CD14-positive monocyte (primary cell): ENCODE results near the gene OR10H2. TPM values are rescaled to one million over a fixed set of nuclear protein-coding genes. Genes with fewer than 3 reads are reported as not detected.

Experiments used
- DNase-seq, 3 donors: peaks; one replicate each; pipeline ENCODE4 v3.0.0-alpha.2; 2011 to 2022
- H2AFZ ChIP-seq: 2 replicates; pipeline ENCODE4 v1.6.0; 2012; ENCODE audit warnings: mild to moderate bottlenecking, low read depth, low read length, inconsistent platforms; ENCODE audit not compliant: insufficient read depth, poor library complexity, severe bottlenecking
- H3K27ac ChIP-seq, 2 donors: 1 replicate in 1 of 2; 2 replicates in 1 of 2; pipeline ENCODE4 v1.5.1; 2012 to 2013; ENCODE audit warnings: low read length in 2 of 2, control low read depth in 1 of 2, inconsistent platforms in 1 of 2, low read depth in 1 of 2, mild to moderate bottlenecking in 1 of 2
- H3K27me3 ChIP-seq, 2 donors: one replicate each; pipeline versions ENCODE4 v1.6.0 to v1.6.1; 2011 to 2013; ENCODE audit warnings: low read length in 2 of 2; ENCODE audit not compliant: control insufficient read depth in 2 of 2, insufficient read depth in 2 of 2
- H3K36me3 ChIP-seq, 2 donors: replicated peaks in 1 of 2; 1 replicate in 1 of 2; 2 replicates in 1 of 2; pipeline versions ENCODE4 v1.5.1 to v1.6.1; 2012 to 2013; ENCODE audit warnings: low read length in 2 of 2, control low read depth in 1 of 2, inconsistent platforms in 1 of 2, mild to moderate bottlenecking in 1 of 2; ENCODE audit not compliant: insufficient read depth in 2 of 2, control insufficient read depth in 1 of 2
- H3K4me1 ChIP-seq, 2 donors: 1 replicate in 1 of 2; 2 replicates in 1 of 2; pipeline versions ENCODE4 v1.5.1 to v1.6.1; 2012 to 2013; ENCODE audit warnings: low read length in 2 of 2, control low read depth in 1 of 2, inconsistent platforms in 1 of 2, mild to moderate bottlenecking in 1 of 2, moderate library complexity in 1 of 2; ENCODE audit not compliant: insufficient read depth in 2 of 2, control insufficient read depth in 1 of 2
- H3K4me2 ChIP-seq: replicated peaks from 2 replicates; pipeline ENCODE3; 2012; ENCODE audit warnings: low read length, moderate library complexity, mild to moderate bottlenecking; ENCODE audit not compliant: poor library complexity, severe bottlenecking; ENCODE audit errors: extremely low read depth
- H3K4me3 ChIP-seq, 3 experiments: fragments of 200-600 bp in 1 of 3; sonication (generic) in 1 of 3; replicated peaks in 1 of 3; 1 replicate in 2 of 3; 2 replicates in 1 of 3; pipeline ENCODE4 v1.5.1; 2011 to 2013; ENCODE audit warnings: low read length in 3 of 3, mild to moderate bottlenecking in 3 of 3, control low read depth in 2 of 3, low read depth in 2 of 3, inconsistent platforms in 1 of 3, moderate library complexity in 1 of 3
- H3K79me2 ChIP-seq: 2 replicates; pipeline ENCODE4 v1.6.0; 2012; ENCODE audit warnings: mild to moderate bottlenecking, control low read depth, inconsistent platforms, low read length, moderate library complexity; ENCODE audit not compliant: insufficient read depth
- H3K9ac ChIP-seq: 2 replicates; pipeline ENCODE4 v1.6.0; 2017; ENCODE audit warnings: low read length, mild to moderate bottlenecking; ENCODE audit not compliant: insufficient read depth, poor library complexity, severe bottlenecking
- H3K9me3 ChIP-seq, 2 donors: replicated peaks in 1 of 2; 1 replicate in 1 of 2; 2 replicates in 1 of 2; pipeline versions ENCODE4 v1.5.1 to v1.6.1; 2012 to 2013; ENCODE audit warnings: low read length in 2 of 2, control low read depth in 1 of 2; ENCODE audit not compliant: control insufficient read depth in 1 of 2, insufficient read depth in 1 of 2
- H4K20me1 ChIP-seq: 2 replicates; pipeline ENCODE4 v1.6.0; 2012; ENCODE audit warnings: mild to moderate bottlenecking, low read length, control low read depth, moderate library complexity; ENCODE audit not compliant: insufficient read depth
- H3K27ac Mint-ChIP-seq, 7 donors: one replicate each; pipeline ENCODE4 v1.8.0; 2020; ENCODE audit warnings: mild to moderate bottlenecking in 7 of 7, mixed read lengths in 7 of 7, moderate library complexity in 6 of 7, inconsistent platforms in 2 of 7
- H3K27me3 Mint-ChIP-seq, 3 donors: one replicate each; pipeline ENCODE4 v1.8.0; 2021 to 2022; ENCODE audit warnings: low read depth in 3 of 3, mild to moderate bottlenecking in 3 of 3, mixed read lengths in 3 of 3, moderate library complexity in 3 of 3, inconsistent platforms in 1 of 3
- H3K36me3 Mint-ChIP-seq, 2 donors: one replicate each; pipeline ENCODE4 v1.8.0; 2020; ENCODE audit warnings: mixed read lengths in 2 of 2, inconsistent platforms in 1 of 2, mild to moderate bottlenecking in 1 of 2
- H3K4me1 Mint-ChIP-seq: one replicate; pipeline ENCODE4 v1.8.0; 2020; ENCODE audit warnings: mild to moderate bottlenecking, mixed read lengths
- H3K4me3 Mint-ChIP-seq, 2 donors: one replicate each; pipeline ENCODE4 v1.8.0; 2020; ENCODE audit warnings: mild to moderate bottlenecking in 2 of 2, mixed read lengths in 2 of 2, moderate library complexity in 1 of 2
- H3K9me3 Mint-ChIP-seq, 7 donors: one replicate each; pipeline ENCODE4 v1.8.0; 2020 to 2022; ENCODE audit warnings: mixed read lengths in 7 of 7, mild to moderate bottlenecking in 6 of 7, moderate library complexity in 6 of 7, inconsistent platforms in 2 of 7
- WGBS: methylation state at CpG from one replicate; pipeline ENCODE4 v1.1.5; 2013; ENCODE audit warnings: missing lambda C conversion rate; ENCODE audit not compliant: insufficient coverage; 5-methylcytosine and 5-hydroxymethylcytosine counted together
- intact Hi-C, 2 donors: fragments of 100-400 bp; cut with micrococcal nuclease; formaldehyde crosslinking; loops; one replicate each; pipeline versions ENCODE4 v1.15.0 to v1.15.1; 2023
- polyA plus RNA-seq, 3 donors: library from polyadenylated mRNA; depleted of rRNA in 1 of 3; unstranded in 2 of 3; stranded (reverse) in 1 of 3; fragments of 300-500 nt in 2 of 3; fragments of >200 nt in 1 of 3; fragmentation: Illumina TruSeq in 2 of 3; gene quantifications; 1 replicate in 2 of 3; 2 replicates in 1 of 3; pipeline ENCODE4 v1.2.3, GENCODE V29; 2012 to 2021
- TF ChIP-seq, protein P1 (sequence below): fragments of 200-600 bp; IDR thresholded peaks from one replicate; pipeline ENCODE4 v1.8.0; 2022; ENCODE audit warnings: antibody characterized with exemption, mild to moderate bottlenecking

OR10H2 gene
- polyA plus RNA-seq, 3 donors, result not detected

DNA sequence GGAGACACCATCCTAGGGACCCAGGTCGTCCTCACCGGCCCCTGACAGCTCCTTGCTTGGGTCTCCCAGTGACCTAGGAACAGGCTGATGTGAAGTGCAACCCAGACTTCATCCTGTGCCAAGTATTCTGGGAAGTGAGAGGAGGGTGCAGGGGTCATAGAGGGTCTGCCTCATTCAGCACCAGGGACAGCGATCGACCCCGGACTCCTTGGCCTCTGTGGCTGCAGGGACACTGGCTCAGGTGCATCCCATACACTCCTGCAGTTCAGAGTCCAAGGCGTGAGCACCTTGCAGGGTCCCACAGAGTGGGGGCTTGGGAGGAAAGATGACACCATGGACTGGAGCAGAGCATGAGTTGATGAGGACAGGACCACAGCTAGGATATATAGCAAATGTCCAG is 10.0 kb upstream of the OR10H2 start:
- H3K27me3 ChIP-seq, result peaks cover 0 to 20% of the 10 kb centered on the region in 2 donors
- no peaks in the 10 kb centered on the region for H3K36me3 Mint-ChIP-seq
- no peak overlapping the region for H3K27ac Mint-ChIP-seq
- H3K36me3 ChIP-seq, result no peaks in the 10 kb centered on the region
- peaks cover 13 to 36% (median 18%) of the 10 kb centered on the region in 3 donors for H3K27me3 Mint-ChIP-seq
- no peak overlapping the region for H3K27ac ChIP-seq
- no peaks in the 10 kb centered on the region for H3K79me2 ChIP-seq
- no peak overlapping the region for H3K4me3 ChIP-seq
- H3K9ac ChIP-seq, result no peak overlapping the region
- no peaks in the 10 kb centered on the region for H3K4me1 Mint-ChIP-seq
- peaks cover 0 to 3% (median 2%) of the 10 kb centered on the region in 7 donors for H3K9me3 Mint-ChIP-seq
- no peak overlapping the region for H3K4me3 Mint-ChIP-seq
- no peaks in the 10 kb centered on the region for H4K20me1 ChIP-seq
- WGBS, result 11% methylated on average over 5 of the region's 6 CpGs
- no peak overlapping the region for H2AFZ ChIP-seq
- intact Hi-C loops, result no loop called here
- DNase-seq, result no peak
- H3K9me3 ChIP-seq, result no peaks in the 10 kb centered on the region
- TF ChIP-seq, protein P1, sequence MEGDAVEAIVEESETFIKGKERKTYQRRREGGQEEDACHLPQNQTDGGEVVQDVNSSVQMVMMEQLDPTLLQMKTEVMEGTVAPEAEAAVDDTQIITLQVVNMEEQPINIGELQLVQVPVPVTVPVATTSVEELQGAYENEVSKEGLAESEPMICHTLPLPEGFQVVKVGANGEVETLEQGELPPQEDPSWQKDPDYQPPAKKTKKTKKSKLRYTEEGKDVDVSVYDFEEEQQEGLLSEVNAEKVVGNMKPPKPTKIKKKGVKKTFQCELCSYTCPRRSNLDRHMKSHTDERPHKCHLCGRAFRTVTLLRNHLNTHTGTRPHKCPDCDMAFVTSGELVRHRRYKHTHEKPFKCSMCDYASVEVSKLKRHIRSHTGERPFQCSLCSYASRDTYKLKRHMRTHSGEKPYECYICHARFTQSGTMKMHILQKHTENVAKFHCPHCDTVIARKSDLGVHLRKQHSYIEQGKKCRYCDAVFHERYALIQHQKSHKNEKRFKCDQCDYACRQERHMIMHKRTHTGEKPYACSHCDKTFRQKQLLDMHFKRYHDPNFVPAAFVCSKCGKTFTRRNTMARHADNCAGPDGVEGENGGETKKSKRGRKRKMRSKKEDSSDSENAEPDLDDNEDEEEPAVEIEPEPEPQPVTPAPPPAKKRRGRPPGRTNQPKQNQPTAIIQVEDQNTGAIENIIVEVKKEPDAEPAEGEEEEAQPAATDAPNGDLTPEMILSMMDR, result no peak
- no peak overlapping the region for H3K4me2 ChIP-seq
- H3K4me1 ChIP-seq, result no peaks in the 10 kb centered on the region

DNA sequence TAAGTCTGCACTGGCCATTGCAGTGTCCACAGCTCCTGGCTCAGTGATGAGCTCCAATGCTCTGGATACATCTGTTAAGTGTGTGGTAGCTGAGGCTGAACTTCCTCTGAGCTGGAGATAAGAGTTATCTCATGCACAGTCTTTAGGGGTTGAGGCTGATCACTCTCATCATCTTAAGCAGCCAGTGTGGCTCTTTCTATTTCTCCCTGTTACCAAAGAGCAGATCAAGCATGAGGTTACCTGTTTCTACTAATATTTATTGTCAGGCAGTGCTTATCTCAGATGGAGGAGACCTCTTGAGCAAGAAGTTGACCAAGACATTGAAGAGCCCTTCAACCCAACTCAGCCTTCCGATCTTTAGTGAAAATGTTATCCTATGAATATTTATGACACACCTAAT is 6.6 kb upstream of the OR10H2 start:
- Histone ChIP-seq H2AFZ (no peak overlapping the region), H3K4me1 (no peaks in the 10 kb centered on the region), H3K27ac (no peak overlapping the region), H3K79me2 (no peaks in the 10 kb centered on the region), H3K9me3 (no peaks in the 10 kb centered on the region), H4K20me1 (no peaks in the 10 kb centered on the region), H3K4me3 (no peak overlapping the region), H3K4me2 (no peak overlapping the region), H3K9ac (no peak overlapping the region), H3K27me3 (peaks cover 9 to 36% of the 10 kb centered on the region in 2 donors), H3K36me3 (no peaks in the 10 kb centered on the region)
- no peak for DNase-seq
- peak overlapping the region in 1 of 2 donors; percentile 49 for H3K4me3 Mint-ChIP-seq
- H3K4me1 Mint-ChIP-seq, result no peaks in the 10 kb centered on the region
- intact Hi-C loops, result no loop called here
- no peaks in the 10 kb centered on the region for H3K36me3 Mint-ChIP-seq
- H3K27me3 Mint-ChIP-seq, result peaks cover 21 to 53% (median 38%) of the 10 kb centered on the region in 3 donors
- H3K27ac Mint-ChIP-seq, result no peak overlapping the region
- no CpG with 5 or more reads among the region's 1 CpG for WGBS
- TF ChIP-seq, protein P1, result no peak
- H3K9me3 Mint-ChIP-seq, result peaks cover 0 to 5% (median 2%) of the 10 kb centered on the region in 7 donors
